MM.1S (cell line): ENCODE measurements around the gene TMEM37.

ENCODE experiments used
- DNase-seq: peaks from one replicate; pipeline ENCODE4 v3.0.0-alpha.2; 2015
- H2AFZ ChIP-seq: fragments of 300-600 bp; sonication (generic); 2 replicates; pipeline ENCODE4 v1.6.0; 2016; ENCODE audit warnings: antibody characterized with exemption, low read length
- H3F3A ChIP-seq: fragments of 300-600 bp; sonication (generic); 2 replicates; pipeline ENCODE4 v1.6.1; 2016; ENCODE audit warnings: mild to moderate bottlenecking, antibody characterized with exemption, low read length, moderate library complexity, mixed read lengths; ENCODE audit not compliant: insufficient read depth
- H3K27ac ChIP-seq: fragments of 300-600 bp; sonication (generic); 2 replicates; pipeline ENCODE4 v1.5.1; 2016; ENCODE audit warnings: mild to moderate bottlenecking, low read length
- H3K27me3 ChIP-seq: fragments of 300-600 bp; sonication (generic); replicated peaks from 2 replicates; pipeline ENCODE4 v1.6.0; 2016; ENCODE audit warnings: low read length; ENCODE audit not compliant: insufficient read depth
- H3K36me3 ChIP-seq: fragments of 300-600 bp; sonication (generic); replicated peaks from 2 replicates; pipeline ENCODE4 v1.6.1; 2016; ENCODE audit warnings: mild to moderate bottlenecking, low read length, mixed read lengths; ENCODE audit not compliant: insufficient read depth
- H3K4me1 ChIP-seq: fragments of 300-600 bp; sonication (generic); 2 replicates; pipeline ENCODE4 v1.6.1; 2016; ENCODE audit warnings: low read length, mixed read lengths
- H3K4me2 ChIP-seq: fragments of 300-600 bp; sonication (generic); 2 replicates; pipeline ENCODE4 v1.6.0; 2016; ENCODE audit warnings: low read depth, low read length
- H3K4me3 ChIP-seq: fragments of 300-600 bp; sonication (generic); 2 replicates; pipeline ENCODE4 v1.5.1; 2016; ENCODE audit warnings: low read length, mixed read lengths
- H3K79me2 ChIP-seq: fragments of 300-600 bp; sonication (generic); 2 replicates; pipeline ENCODE4 v1.6.1; 2016; ENCODE audit warnings: mixed run types, low read length, mixed read lengths
- H3K9ac ChIP-seq: fragments of 300-600 bp; sonication (generic); 2 replicates; pipeline ENCODE4 v1.6.1; 2016; ENCODE audit warnings: low read length, mixed read lengths
- H3K9me2 ChIP-seq: fragments of 300-600 bp; sonication (generic); replicated peaks from 2 replicates; pipeline ENCODE4 v1.6.1; 2016; ENCODE audit warnings: mild to moderate bottlenecking, low read length, mixed read lengths; ENCODE audit not compliant: insufficient read depth
- H3K9me3 ChIP-seq: fragments of 300-600 bp; sonication (generic); replicated peaks from 2 replicates; pipeline ENCODE4 v1.6.1; 2016; ENCODE audit warnings: mild to moderate bottlenecking, low read length, mixed read lengths; ENCODE audit not compliant: insufficient read depth
- H4K20me1 ChIP-seq: fragments of 300-600 bp; sonication (generic); 2 replicates; pipeline ENCODE4 v1.6.1; 2016; ENCODE audit warnings: mild to moderate bottlenecking, low read length, moderate library complexity, mixed read lengths; ENCODE audit not compliant: insufficient read depth
- CTCF ChIP-seq: fragments of 300-600 bp; sonication (generic); IDR thresholded peaks from 2 replicates; pipeline ENCODE4 v1.5.1; 2016; ENCODE audit warnings: antibody characterized with exemption, low read length, mixed read lengths
- EZH2 ChIP-seq: fragments of 300-600 bp; sonication (generic); optimal IDR thresholded peaks from 2 replicates; pipeline ENCODE3; 2017; ENCODE audit warnings: low read depth, mild to moderate bottlenecking, antibody characterized with exemption, low read length, mixed read lengths
- EZH2phosphoT487 ChIP-seq: fragments of 300-600 bp; sonication (generic); IDR thresholded peaks from 2 replicates; pipeline ENCODE4 v1.6.1; 2018; ENCODE audit warnings: antibody characterized with exemption, low read length

TMEM37 gene

DNA sequence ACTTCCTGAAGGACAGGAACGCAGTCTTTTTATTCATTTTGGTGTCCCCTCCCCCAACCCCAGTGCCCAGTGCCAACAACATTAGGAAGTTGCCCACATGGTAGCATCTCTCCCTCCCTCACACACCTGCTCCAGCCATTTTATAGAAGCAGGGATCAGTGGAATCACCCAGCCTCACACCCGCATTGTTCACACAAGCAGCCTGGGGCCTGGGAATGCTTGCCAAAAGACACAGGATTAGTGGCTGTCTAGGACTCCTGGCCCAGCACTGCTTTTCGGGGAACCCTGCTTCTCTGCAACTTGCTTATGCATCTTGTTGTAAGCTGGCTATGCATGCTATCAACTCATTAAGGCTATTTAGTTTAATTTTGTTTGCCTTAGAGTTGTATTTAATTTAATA, 17.9 kb downstream of the TMEM37 start:
- no peak for TF ChIP-seq EZH2
- no peak for TF ChIP-seq CTCF
- no peak for TF ChIP-seq EZH2phosphoT487
- Histone ChIP-seq H3K4me1 (no peaks in the 10 kb centered on the region), H3K79me2 (no peaks in the 10 kb centered on the region), H3K27me3 (no peaks in the 10 kb centered on the region), H4K20me1 (no peaks in the 10 kb centered on the region), H2AFZ (no peak overlapping the region), H3K9me3 (no peaks in the 10 kb centered on the region), H3K9me2 (no peaks in the 10 kb centered on the region), H3K4me3 (no peak overlapping the region), H3K4me2 (no peak overlapping the region), H3F3A (no peaks in the 10 kb centered on the region), H3K9ac (no peak overlapping the region), H3K36me3 (no peaks in the 10 kb centered on the region), H3K27ac (no peak overlapping the region)
- DNase-seq: no peak

GRCh38 chr2:119451336-119452050, 19.8 kb downstream of the TMEM37 start:
- Histone ChIP-seq H3K9ac (no peak overlapping the region), H4K20me1 (no peaks in the 10 kb centered on the region), H3K27me3 (no peaks in the 10 kb centered on the region), H3K27ac (no peak overlapping the region), H3K4me2 (no peak overlapping the region), H3F3A (no peaks in the 10 kb centered on the region), H3K9me2 (no peaks in the 10 kb centered on the region), H3K4me3 (no peak overlapping the region), H3K79me2 (no peaks in the 10 kb centered on the region), H2AFZ (no peak overlapping the region), H3K4me1 (no peaks in the 10 kb centered on the region), H3K9me3 (no peaks in the 10 kb centered on the region), H3K36me3 (no peaks in the 10 kb centered on the region)
- no peak for DNase-seq
- no peak for TF ChIP-seq EZH2
- TF ChIP-seq EZH2phosphoT487: no peak
- TF ChIP-seq CTCF: no peak

- TF ChIP-seq EZH2phosphoT487 (no peak), CTCF (no peak), EZH2 (no peak)
- no peaks in the 10 kb centered on the region for H3F3A ChIP-seq
- DNase-seq: no peak
Observed at GRCh38 chr2:119453972-119454593, 22.4 kb downstream of the TMEM37 start.

More at GRCh38 chr2:119453972-119454593, 22.4 kb downstream of the TMEM37 start:
- Histone ChIP-seq H4K20me1 (no peaks in the 10 kb centered on the region), H3K9ac (no peak overlapping the region), H3K9me3 (no peaks in the 10 kb centered on the region), H3K36me3 (no peaks in the 10 kb centered on the region), H3K4me2 (no peak overlapping the region), H3K9me2 (no peaks in the 10 kb centered on the region), H3K4me1 (no peaks in the 10 kb centered on the region), H3K27ac (no peak overlapping the region), H3K79me2 (no peaks in the 10 kb centered on the region), H2AFZ (no peak overlapping the region), H3K4me3 (no peak overlapping the region), H3K27me3 (no peaks in the 10 kb centered on the region)
